ENCODE measurements around the gene MARCHF3. TPM values are rescaled to one million over a fixed set of nuclear protein-coding genes. Genes with fewer than 3 reads are reported as not detected.

Gene MARCHF3
- total and polyA plus RNA-seq, 2 of the 13 experiments (the other 11 are each of a cell fraction or from before 2014, with no cell fraction given): 4.8 to 11.9 TPM

GRCh38 chr5:126981222-126981621 is 49.1 kb downstream of the MARCHF3 start:
- Histone ChIP-seq H3K4me2 (ENCODE audit: low read depth, low read length) (no peak overlapping the region), H3K9ac (ENCODE audit: insufficient read depth, low read depth, low read length) (no peak overlapping the region), H2AFZ (ENCODE audit: low read length) (no peak overlapping the region), H3K36me3 (replicated peaks in 1 of 2; ENCODE audit: control insufficient read depth in 1 of 2, insufficient read depth in 2 of 2, low read length in 2 of 2) (no peaks in the 10 kb centered on the region), H3K27ac (ENCODE audit: extremely low read length, insufficient read depth, low read length) (no peak overlapping the region), H3K79me2 (ENCODE audit: insufficient read depth, low read length) (no peaks in the 10 kb centered on the region), H3K4me3 (replicated peaks in 1 of 3; ENCODE audit: insufficient read depth in 1 of 3, low read depth in 2 of 3, low read length in 3 of 3) (no peak overlapping the region), H3K27me3 (ENCODE audit: control insufficient read depth in 1 of 2, insufficient read depth in 2 of 2, low read length in 2 of 2) (no peaks in the 10 kb centered on the region), H3K4me1 (ENCODE audit: insufficient read depth, low read length) (no peaks in the 10 kb centered on the region), H4K20me1 (ENCODE audit: insufficient read depth, low read length) (no peaks in the 10 kb centered on the region), H3K9me3 (ENCODE audit: low read length) (no peaks in the 10 kb centered on the region)
- intact Hi-C loops (cut with micrococcal nuclease; ENCODE audit: unreplicated experiment) (no loop called here), in situ Hi-C loops (cut with HindIII; ENCODE audit: extremely low pct_ligation_motif_present, low pct_unique_long_range_greater_than_20kb) (no loop called here)
- WGBS (ENCODE audit: low lambda C conversion rate): 76% methylated on average over 2 of the region's 2 CpGs
- no TSS peak for BruUV-seq (replicated peaks)
- FAIRE-seq (no peak), DNase-seq (ENCODE audit: low spot score) (no peak), ATAC-seq (no peak)
- CTCF ChIA-PET (ENCODE audit: low intra/inter-chr PET ratio, low total read pairs): no interaction called here
- TF ChIP-seq ZBTB33 (CRISPR knock-in tag; IDR thresholded peaks at IDR 0.05) (no peak), ZNF772 (CRISPR knock-in tag; IDR thresholded peaks at IDR 0.05) (no peak), KAT7 (CRISPR knock-in tag; IDR thresholded peaks at IDR 0.05; ENCODE audit: borderline replicate concordance) (no peak), SNAPC2 (CRISPR knock-in tag; IDR thresholded peaks at IDR 0.05) (no peak), ZNF317 (CRISPR knock-in tag; IDR thresholded peaks at IDR 0.05) (no peak), ARNT2 (CRISPR knock-in tag; IDR thresholded peaks at IDR 0.05; ENCODE audit: low read depth) (no peak), ZNF652 (CRISPR knock-in tag; IDR thresholded peaks at IDR 0.05; ENCODE audit: borderline replicate concordance, low read depth) (no peak), ZNF260 (CRISPR knock-in tag; IDR thresholded peaks at IDR 0.05; ENCODE audit: borderline replicate concordance, low read depth) (no peak), RAD51 (IDR thresholded peaks at IDR 0.05; ENCODE audit: borderline replicate concordance) (no peak)
- TF ChIP-seq, protein P1, sequence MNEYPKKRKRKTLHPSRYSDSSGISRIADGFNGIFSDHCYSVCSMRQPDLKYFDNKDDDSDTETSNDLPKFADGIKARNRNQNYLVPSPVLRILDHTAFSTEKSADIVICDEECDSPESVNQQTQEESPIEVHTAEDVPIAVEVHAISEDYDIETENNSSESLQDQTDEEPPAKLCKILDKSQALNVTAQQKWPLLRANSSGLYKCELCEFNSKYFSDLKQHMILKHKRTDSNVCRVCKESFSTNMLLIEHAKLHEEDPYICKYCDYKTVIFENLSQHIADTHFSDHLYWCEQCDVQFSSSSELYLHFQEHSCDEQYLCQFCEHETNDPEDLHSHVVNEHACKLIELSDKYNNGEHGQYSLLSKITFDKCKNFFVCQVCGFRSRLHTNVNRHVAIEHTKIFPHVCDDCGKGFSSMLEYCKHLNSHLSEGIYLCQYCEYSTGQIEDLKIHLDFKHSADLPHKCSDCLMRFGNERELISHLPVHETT (CRISPR knock-in tag; conservative IDR thresholded peaks at IDR 0.05): no peak
- POLR2A ChIA-PET: no interaction called here
